AG04449 (cell line): ENCODE data around the gene GPR137B.
A peak's percentile ranks its signal among the peaks of the same experiment; 100 is the strongest.
"Not testable (repeated sequence)": the region's sequence is repeated elsewhere in the genome, so short reads cannot be mapped to it uniquely, and the experiment has no call there.

Source experiments
- CTCF ChIA-PET: fragments of 350-600 bp; formaldehyde crosslinking; extraction: SDS; loops from one replicate; lab custom pipeline; 2021; ENCODE audit warnings: antibody characterized with exemption; lab: Yijun Ruan, JAX
- POLR2A ChIA-PET: fragments of 400-600, 350-600 bp; formaldehyde crosslinking; extraction: SDS; loops from one replicate; lab custom pipeline; 2020; ENCODE audit warnings: antibody characterized with exemption, inconsistent platforms; lab: Yijun Ruan, JAX
- DNase-seq: peaks from one replicate; pipeline ENCODE4 v3.0.0-alpha.2; 2010; ENCODE audit warnings: low read depth, low spot score
- H3K4me3 ChIP-seq: 2 replicates; pipeline ENCODE4 v1.5.1; 2011; ENCODE audit warnings: low read depth, mild to moderate bottlenecking, control low read depth, low read length
- CTCF ChIP-seq: IDR thresholded peaks from one replicate; pipeline ENCODE4 v1.5.1; 2011; ENCODE audit warnings: mild to moderate bottlenecking, moderate library complexity, low read length, control low read depth, inconsistent platforms; ENCODE audit not compliant: insufficient read depth; ENCODE audit errors: missing control alignments

GPR137B gene, protein sequence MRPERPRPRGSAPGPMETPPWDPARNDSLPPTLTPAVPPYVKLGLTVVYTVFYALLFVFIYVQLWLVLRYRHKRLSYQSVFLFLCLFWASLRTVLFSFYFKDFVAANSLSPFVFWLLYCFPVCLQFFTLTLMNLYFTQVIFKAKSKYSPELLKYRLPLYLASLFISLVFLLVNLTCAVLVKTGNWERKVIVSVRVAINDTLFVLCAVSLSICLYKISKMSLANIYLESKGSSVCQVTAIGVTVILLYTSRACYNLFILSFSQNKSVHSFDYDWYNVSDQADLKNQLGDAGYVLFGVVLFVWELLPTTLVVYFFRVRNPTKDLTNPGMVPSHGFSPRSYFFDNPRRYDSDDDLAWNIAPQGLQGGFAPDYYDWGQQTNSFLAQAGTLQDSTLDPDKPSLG

GRCh38 chr1:236142253-236143103 is at the start of gene GPR137B:
Gene GPR137B (plus strand): TSS chr1:236142539. CDS start chr1:236142623, 84 bp downstream.
- DNase-seq, result no peak
- TF ChIP-seq CTCF, result no peak
- ChIA-PET CTCF (interaction anchor here (1.5 kb wide), 1 partner anchor 8 kb away, joined by 4 read pairs; no protein-coding TSS in a partner anchor), POLR2A (no interaction called here)
- H3K4me3 ChIP-seq, result peak within 1 kb of the TSS; percentile 77

DNA sequence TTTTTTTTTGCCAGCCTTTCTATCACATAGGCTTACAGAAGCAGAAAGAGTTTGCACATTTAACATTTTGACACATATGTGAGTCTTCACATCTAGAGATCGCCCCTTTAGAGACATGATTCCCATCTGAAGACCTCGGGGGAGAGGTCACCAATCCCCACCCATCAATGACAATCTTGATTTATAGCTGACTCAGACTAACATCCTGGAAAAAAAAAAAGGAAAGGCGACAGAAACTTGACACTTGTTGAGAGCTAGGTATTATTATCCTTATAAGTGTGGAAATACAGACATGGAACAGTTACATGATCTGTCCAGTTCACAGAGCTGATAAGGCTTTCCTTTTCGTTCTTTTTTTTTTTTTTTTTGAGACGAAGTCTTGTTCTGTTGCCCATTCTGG is 49.4 kb upstream of the GPR137B start:
- CTCF ChIA-PET, result interaction anchor here (2.3 kb wide), 1 partner anchor 10 kb away, joined by 8 read pairs; no protein-coding TSS in a partner anchor
- H3K4me3 ChIP-seq, result no peak overlapping the region
- no peak for TF ChIP-seq CTCF
- POLR2A ChIA-PET, result no interaction called here
- no peak for DNase-seq

DNA sequence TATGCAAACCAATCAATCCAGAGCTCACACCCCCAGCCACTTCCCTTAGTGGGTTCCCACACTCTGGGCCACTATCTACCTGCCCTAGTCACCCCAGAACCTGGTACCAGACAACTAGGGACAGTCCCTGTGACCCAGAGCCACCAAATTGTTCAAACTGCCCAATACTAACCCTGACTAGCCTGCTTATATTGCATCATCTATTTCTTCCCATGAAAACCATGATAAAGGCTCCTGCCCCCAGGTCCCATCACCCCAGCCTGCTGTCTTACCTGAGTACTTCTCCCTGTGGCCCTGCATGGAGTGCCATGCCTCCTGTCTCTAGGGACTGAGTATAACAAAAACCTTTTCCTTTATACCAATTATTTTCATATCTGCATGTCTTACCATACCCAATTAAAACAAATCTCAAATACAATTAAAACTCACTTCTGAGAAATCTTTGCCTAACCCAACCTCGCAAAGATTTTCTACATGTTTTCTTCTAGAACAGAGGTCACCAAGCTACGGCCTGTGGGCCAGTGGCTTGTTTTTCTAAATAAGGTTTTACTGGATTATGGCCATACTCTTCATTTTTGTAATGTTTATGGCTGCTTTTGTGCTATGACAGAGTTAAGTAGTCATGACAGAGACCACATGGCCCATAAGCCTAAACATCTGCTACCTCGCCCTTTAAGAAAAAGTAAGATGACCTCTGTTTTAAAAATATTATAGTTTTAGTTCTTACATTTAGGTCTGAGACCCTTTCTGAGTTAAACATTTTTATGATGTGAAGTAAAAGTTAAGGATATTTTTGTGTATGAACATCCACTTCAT is 46.4 kb upstream of the GPR137B start:
- CTCF ChIA-PET, result interaction anchor here (1.0 kb wide), 1 partner anchor 12 kb away, joined by 3 read pairs; no protein-coding TSS in a partner anchor
- no peak for TF ChIP-seq CTCF
- POLR2A ChIA-PET, result no interaction called here
- no peak overlapping the region for H3K4me3 ChIP-seq
- DNase-seq, result no peak

GRCh38 chr1:236096660-236097482 is 45.5 kb upstream of the GPR137B start:
- CTCF ChIA-PET, result interaction anchor here (1.0 kb wide), 1 partner anchor 11 kb away, joined by 3 read pairs; no protein-coding TSS in a partner anchor
- DNase-seq, result peak; percentile 31
- POLR2A ChIA-PET, H3K4me3 ChIP-seq: not testable (repeated sequence)

GRCh38 chr1:236098267-236098666 is 44.1 kb upstream of the GPR137B start:
- ChIA-PET POLR2A (no interaction called here), CTCF (interaction anchor here (0.7 kb wide), 1 partner anchor 493 kb away, joined by 3 read pairs; no protein-coding TSS in a partner anchor)
- DNase-seq, result no peak
- H3K4me3 ChIP-seq, result no peak overlapping the region
- TF ChIP-seq CTCF, result no peak
